ENCODE results near the gene GNAQ.

Gene GNAQ

GRCh38 chr9:77892955-77893514, 138.6 kb downstream of the GNAQ start:
- Mint-ChIP-seq H3K27me3 (ENCODE audit: low read depth, poor library complexity) (no peaks in the 10 kb centered on the region), H3K9me3 (no peaks in the 10 kb centered on the region), H3K4me1 (peaks cover 10% of the 10 kb centered on the region), H3K4me3 (no peak overlapping the region), H3K36me3 (ENCODE audit: low read depth) (peaks cover 34% of the 10 kb centered on the region), H3K27ac (no peak overlapping the region)
- TF ChIP-seq CTCF (IDR thresholded peaks at IDR 0.05) = no peak
- no peak for DNase-seq

GRCh38 chr9:77892171-77892570, 139.4 kb downstream of the GNAQ start:
- Mint-ChIP-seq H3K27me3 (ENCODE audit: low read depth, poor library complexity) (no peaks in the 10 kb centered on the region), H3K4me3 (no peak overlapping the region), H3K36me3 (ENCODE audit: low read depth) (peaks cover 34% of the 10 kb centered on the region), H3K27ac (peak overlapping the region; percentile 77), H3K4me1 (peaks cover 10% of the 10 kb centered on the region), H3K9me3 (no peaks in the 10 kb centered on the region)
- no peak for DNase-seq
- TF ChIP-seq CTCF (IDR thresholded peaks at IDR 0.05) = no peak

DNA sequence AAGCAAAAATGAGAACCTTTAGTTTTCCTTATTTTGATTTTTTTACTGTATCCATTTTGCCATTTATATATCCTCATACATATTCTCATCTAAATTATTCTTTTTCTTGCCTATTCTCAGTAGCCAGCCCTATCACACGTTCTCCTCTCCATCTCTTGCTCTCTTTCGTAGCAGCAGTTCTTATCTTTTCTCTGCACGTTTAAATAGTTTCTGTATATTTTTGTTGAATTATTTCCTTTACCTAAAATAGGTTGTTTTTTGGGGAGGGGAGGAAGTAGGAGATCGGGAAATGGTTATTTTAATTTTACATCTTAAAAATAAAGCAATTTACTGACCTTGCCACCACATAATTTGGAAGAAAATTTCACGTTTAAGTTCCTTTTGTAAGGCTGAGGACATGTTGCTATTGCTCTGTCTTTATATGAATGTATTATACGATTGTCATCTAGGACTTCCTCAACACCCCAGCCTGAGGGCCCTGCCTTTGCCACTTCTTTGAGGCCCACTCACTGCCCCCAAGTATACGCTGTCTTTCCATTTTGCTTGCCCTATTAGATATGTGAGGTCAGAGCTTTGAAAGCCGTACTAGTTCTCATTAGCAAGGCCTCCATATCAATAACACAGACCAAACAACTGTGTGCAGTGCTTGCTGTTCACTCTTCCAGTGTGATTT, 140.3 kb downstream of the GNAQ start:
- TF ChIP-seq CTCF (IDR thresholded peaks at IDR 0.05) = no peak
- H3K4me3 Mint-ChIP-seq = no peak overlapping the region
- H3K27me3 Mint-ChIP-seq (ENCODE audit: low read depth, poor library complexity) = no peaks in the 10 kb centered on the region
- no peak for DNase-seq
- H3K9me3 Mint-ChIP-seq = no peaks in the 10 kb centered on the region
- H3K36me3 Mint-ChIP-seq (ENCODE audit: low read depth) = peaks cover 29% of the 10 kb centered on the region
- peaks cover 10% of the 10 kb centered on the region for H3K4me1 Mint-ChIP-seq
- H3K27ac Mint-ChIP-seq = peak overlapping the region; percentile 73

DNA sequence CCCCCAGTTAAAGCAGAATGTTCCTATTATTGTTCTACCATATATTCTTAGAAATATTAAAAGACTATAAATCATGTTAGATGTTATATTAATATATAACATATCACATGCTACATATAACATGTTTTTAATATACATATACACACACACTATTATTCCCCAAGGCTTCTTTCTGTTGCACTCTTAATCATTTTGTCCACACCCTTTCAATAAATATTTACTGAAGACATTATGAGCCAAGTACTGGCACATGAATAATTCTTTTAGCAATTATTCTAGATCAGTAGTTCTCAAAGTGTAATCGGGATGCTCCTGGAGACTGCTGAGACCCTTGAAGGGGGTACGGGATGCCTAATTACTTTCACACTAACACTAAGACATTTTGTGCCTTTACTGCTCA, 143.9 kb downstream of the GNAQ start:
- peaks cover 33% of the 10 kb centered on the region for H3K4me1 Mint-ChIP-seq
- H3K27me3 Mint-ChIP-seq (ENCODE audit: low read depth, poor library complexity) = no peaks in the 10 kb centered on the region
- H3K4me3 Mint-ChIP-seq = no peak overlapping the region
- peaks cover 19% of the 10 kb centered on the region for H3K36me3 Mint-ChIP-seq (ENCODE audit: low read depth)
- TF ChIP-seq CTCF (IDR thresholded peaks at IDR 0.05) = no peak
- no peak for DNase-seq
- no peaks in the 10 kb centered on the region for H3K9me3 Mint-ChIP-seq
- no peak overlapping the region for H3K27ac Mint-ChIP-seq

- no peak for DNase-seq
- Mint-ChIP-seq H3K4me1 (peaks cover 30% of the 10 kb centered on the region), H3K4me3 (no peak overlapping the region), H3K27me3 (ENCODE audit: low read depth, poor library complexity) (no peaks in the 10 kb centered on the region), H3K36me3 (ENCODE audit: low read depth) (peaks cover 6% of the 10 kb centered on the region), H3K27ac (peak overlapping the region; percentile 81), H3K9me3 (no peaks in the 10 kb centered on the region)
- no peak for TF ChIP-seq CTCF (IDR thresholded peaks at IDR 0.05)
These were observed 146.4 kb downstream of the GNAQ start for GRCh38 chr9:77885104-77885672.
